HuH-7.5 (cell line): ENCODE measurements around the gene LSAMP.
"Not testable (repeated sequence)": the region's sequence is repeated elsewhere in the genome, so short reads cannot be mapped to it uniquely, and the experiment has no call there.

Experiments used
- DNase-seq: peaks from one replicate; pipeline ENCODE4 v3.0.0; 2011; ENCODE audit warnings: low spot score

Gene LSAMP

DNA sequence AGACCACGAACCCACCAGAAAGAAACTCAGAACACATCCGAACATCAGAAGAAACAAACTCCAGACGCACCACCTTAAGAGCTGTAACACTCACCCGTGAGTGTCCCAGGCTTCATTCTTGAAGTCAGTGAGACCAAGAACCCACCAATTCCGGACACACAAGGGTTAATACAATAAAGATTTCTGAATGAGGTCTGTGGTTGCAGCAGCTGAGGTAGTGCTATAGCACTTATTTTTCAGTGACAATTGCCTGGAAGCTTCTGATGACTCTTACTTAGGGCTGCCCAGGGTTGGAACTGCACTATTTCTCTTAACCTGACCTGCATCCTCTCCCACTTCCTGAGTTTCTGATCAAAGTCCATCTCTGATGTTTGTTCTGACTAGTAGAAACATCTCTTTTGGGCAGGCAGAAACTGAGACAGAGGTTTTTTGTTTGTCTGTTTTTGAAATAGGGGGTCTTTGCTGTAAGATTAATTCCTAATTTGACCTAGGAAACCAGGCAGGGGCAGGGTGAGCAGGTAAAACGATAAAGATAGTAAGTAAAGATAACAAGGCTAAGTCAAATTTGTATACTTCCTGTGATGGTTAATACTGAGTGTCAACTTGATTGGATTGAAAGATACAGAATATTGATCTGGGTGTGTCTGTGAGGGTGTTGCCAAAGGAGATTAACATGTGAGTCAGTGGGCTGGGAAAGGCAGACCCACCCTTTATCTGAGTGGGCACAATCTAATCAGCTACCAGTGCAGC is 652.9 kb downstream of the LSAMP start:
- DNase-seq: peak; percentile 75

GRCh38 chr3:115791271-115792153 is 653.8 kb downstream of the LSAMP start:
- DNase-seq: not testable (repeated sequence)

GRCh38 chr3:115790759-115791158 is 654.5 kb downstream of the LSAMP start:
- DNase-seq: peak; percentile 60

- no peak for DNase-seq
Measured at GRCh38 chr3:115789481-115789880, 655.8 kb downstream of the LSAMP start.

GRCh38 chr3:115788921-115789470 is 656.3 kb downstream of the LSAMP start:
- DNase-seq: no peak

DNA sequence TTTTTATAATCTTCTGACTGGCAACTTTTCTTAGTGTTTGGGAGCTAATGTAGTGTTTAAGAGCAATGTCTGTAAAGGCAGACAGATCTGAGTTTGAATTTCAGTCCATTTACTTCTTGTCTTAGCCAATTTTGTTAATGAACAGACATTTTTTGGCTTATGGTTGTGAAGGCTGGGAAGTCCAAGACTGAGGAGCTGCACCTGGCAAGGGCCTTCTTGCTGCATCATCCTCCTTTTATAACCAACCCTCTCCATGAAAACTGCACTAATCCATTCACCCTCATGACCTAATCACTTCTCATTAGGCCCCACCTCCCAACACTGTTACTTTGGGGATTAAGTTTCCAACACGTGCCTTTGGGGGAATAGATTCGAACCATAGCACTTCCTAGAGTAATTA is 657.5 kb downstream of the LSAMP start:
- no peak for DNase-seq

DNA sequence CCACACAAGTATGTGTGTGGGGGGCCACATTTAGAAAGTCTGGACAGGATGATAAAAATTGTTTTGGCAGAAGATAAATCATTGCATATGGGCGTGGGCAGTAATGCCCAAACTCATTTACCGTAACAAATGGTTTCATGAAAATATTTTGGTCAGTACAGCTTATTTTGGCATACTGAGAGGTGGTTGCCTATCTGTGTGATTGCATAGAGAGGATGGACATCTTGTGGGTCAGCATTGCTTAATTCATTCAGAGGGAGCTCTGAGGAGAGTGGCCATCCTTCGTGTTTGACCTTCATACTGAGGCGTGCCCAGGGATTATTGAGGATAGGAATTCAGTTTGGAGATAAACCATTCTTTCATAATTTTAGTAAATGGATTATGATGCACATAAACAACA is 659.5 kb downstream of the LSAMP start:
- DNase-seq: no peak

GRCh38 chr3:115784739-115785536 is 660.3 kb downstream of the LSAMP start:
- DNase-seq: no peak

- DNase-seq: peak; percentile 83
Measured at GRCh38 chr3:115783938-115784738, 661.1 kb downstream of the LSAMP start.

GRCh38 chr3:115783426-115783825 is 661.9 kb downstream of the LSAMP start:
- DNase-seq: not testable (repeated sequence)

- DNase-seq: no peak
Measured at GRCh38 chr3:115779011-115779410, 666.3 kb downstream of the LSAMP start.

- DNase-seq: no peak
Measured at GRCh38 chr3:115772951-115773350, 672.3 kb downstream of the LSAMP start.

GRCh38 chr3:115768661-115769060 is 676.6 kb downstream of the LSAMP start:
- no peak for DNase-seq

DNA sequence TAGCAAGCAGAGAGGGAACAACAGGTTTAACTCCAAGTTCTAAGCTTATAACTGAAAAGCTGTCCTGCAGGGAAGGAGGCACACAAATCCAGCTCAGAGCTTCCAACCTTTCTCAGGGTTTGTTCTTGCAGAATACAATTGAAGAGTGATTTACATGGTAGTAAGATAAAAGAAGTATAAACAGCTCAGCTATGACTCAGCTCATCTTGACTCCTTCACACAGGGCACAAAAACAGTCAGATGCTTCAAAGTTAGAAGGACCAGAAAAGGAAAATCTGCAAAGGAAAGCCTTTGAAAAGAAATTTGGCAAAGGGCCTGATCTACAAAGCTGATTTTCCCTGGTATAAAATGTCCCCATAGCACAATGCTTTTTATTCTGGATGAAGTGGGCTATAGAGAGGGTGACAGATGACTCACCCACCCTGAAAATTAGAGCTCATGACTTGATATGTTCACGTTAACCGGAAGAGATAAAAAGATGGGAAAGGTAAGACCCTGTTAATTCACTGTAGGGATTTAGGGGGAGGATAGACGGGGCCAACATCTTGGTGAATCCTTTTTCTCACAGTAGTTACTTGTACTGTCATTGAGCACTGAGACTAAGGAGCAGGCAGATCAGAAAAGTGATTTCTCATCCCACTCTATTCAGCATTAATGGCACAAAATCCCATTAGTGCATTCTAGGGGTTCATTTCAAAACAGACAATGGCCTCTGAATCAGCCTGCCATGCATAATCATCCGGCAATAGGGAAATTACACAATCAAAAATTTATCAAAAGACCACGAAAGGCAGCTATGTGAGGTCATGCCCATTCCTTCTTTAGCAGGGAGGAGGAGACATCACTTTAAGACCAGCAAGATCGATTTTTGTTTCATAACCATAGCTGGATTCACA is 678.5 kb downstream of the LSAMP start:
- DNase-seq: no peak

- no peak for DNase-seq
Measured at GRCh38 chr3:115761927-115762305, 683.4 kb downstream of the LSAMP start.

DNA sequence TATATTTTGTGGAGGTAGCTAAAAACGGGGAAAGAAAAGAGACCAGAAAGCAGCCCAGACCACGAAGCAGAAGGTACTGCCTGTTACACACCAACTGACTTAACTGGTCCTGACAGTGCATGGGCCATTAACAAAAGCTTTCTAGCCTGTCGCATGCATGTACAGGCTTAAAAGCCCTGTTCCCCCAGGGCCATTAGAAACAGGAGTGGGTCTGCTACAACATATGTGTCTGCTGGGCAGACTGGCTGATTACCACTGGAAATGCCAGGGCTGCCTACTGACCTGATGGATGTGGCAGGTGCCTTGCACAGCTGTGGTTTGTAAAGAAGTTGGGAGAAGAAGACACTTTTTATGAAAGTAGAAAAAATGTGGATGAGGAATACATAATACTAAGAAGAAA is 684.6 kb downstream of the LSAMP start:
- no peak for DNase-seq

GRCh38 chr3:115758076-115758763 is 687.1 kb downstream of the LSAMP start:
- DNase-seq: no peak

GRCh38 chr3:115752978-115753377 is 692.3 kb downstream of the LSAMP start:
- DNase-seq: not testable (repeated sequence)
